ACC112 (cell line): ENCODE measurements around the gene RAB3GAP1.

ENCODE experiments used
- H2AFZ ChIP-seq: fragments of 200-600 bp; sonication (generic); one replicate; pipeline ENCODE4 v1.6.0; 2017; ENCODE audit warnings: antibody characterized with exemption, low read length; ENCODE audit not compliant: unreplicated experiment
- H3K27ac ChIP-seq: fragments of 200-600 bp; sonication (generic); 2 replicates; pipeline ENCODE4 v1.5.1; 2014; ENCODE audit warnings: low read depth, mild to moderate bottlenecking, antibody characterized with exemption, low read length, moderate library complexity
- H3K27me3 ChIP-seq: fragments of 200-600 bp; sonication (generic); 2 replicates; pipeline ENCODE4 v1.6.1; 2014; ENCODE audit warnings: mild to moderate bottlenecking, antibody characterized with exemption, low read length, moderate library complexity, mixed read lengths; ENCODE audit not compliant: insufficient read depth
- H3K36me3 ChIP-seq: fragments of 200-600 bp; sonication (generic); 2 replicates; pipeline ENCODE4 v1.6.1; 2016; ENCODE audit warnings: mild to moderate bottlenecking, antibody characterized with exemption, low read length, moderate library complexity, mixed read lengths; ENCODE audit not compliant: insufficient read depth
- H3K4me1 ChIP-seq: fragments of 200-600 bp; sonication (generic); one replicate; pipeline ENCODE4 v1.6.1; 2016; ENCODE audit warnings: low read length, mixed read lengths; ENCODE audit not compliant: insufficient read depth, unreplicated experiment, control insufficient read depth
- H3K4me3 ChIP-seq: fragments of 200-600 bp; sonication (generic); 2 replicates; pipeline ENCODE4 v1.5.1; 2014; ENCODE audit warnings: mild to moderate bottlenecking, low read depth, low read length
- H3K79me2 ChIP-seq: fragments of 200-600 bp; sonication (generic); one replicate; pipeline ENCODE4 v1.6.0; 2016; ENCODE audit warnings: low read length; ENCODE audit not compliant: control insufficient read depth, unreplicated experiment, insufficient read depth

Gene RAB3GAP1

GRCh38 chr2:135055182-135055786 lies 3.2 kb downstream of the RAB3GAP1 start:
- Histone ChIP-seq H3K27ac (peak overlapping the region; percentile 46), H3K4me3 (peak overlapping the region; percentile 95)

DNA sequence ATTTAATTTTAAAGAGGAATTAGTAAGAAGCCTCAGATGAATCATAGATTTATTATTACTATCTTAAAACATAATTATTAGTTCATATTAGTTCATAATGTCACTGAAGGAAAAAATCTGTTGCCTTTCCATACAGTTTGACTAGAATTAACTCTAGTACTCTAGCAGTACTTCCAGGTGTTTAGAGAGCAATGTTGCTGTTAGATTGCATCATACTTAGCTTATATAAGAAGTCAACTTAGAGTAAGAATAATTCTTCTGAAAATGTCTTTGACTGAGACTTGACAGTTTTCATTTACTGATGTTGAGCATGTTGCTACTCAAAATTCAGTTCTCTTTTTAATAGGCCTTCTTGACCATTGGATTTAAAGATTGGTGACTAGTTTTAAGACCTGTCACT lies 4.7 kb downstream of the RAB3GAP1 start:
- H3K36me3 ChIP-seq, result peaks cover 9% of the 10 kb centered on the region
- H2AFZ ChIP-seq, result no peak overlapping the region
- no peak overlapping the region for H3K4me3 ChIP-seq
- peaks cover 77% of the 10 kb centered on the region for H3K79me2 ChIP-seq
- H3K4me1 ChIP-seq, result peaks cover 17% of the 10 kb centered on the region
- H3K27me3 ChIP-seq, result no peaks in the 10 kb centered on the region
- H3K27ac ChIP-seq, result no peak overlapping the region

More at GRCh38 chr2:135055182-135055786, 3.2 kb downstream of the RAB3GAP1 start:
- no peaks in the 10 kb centered on the region for H3K36me3 ChIP-seq
- no peak overlapping the region for H2AFZ ChIP-seq
- peaks cover 63% of the 10 kb centered on the region for H3K79me2 ChIP-seq
- H3K4me1 ChIP-seq, result peaks cover 17% of the 10 kb centered on the region
- no peaks in the 10 kb centered on the region for H3K27me3 ChIP-seq

GRCh38 chr2:135059577-135059976 lies 7.5 kb downstream of the RAB3GAP1 start:
- Histone ChIP-seq H3K4me1 (peaks cover 5% of the 10 kb centered on the region), H3K27me3 (no peaks in the 10 kb centered on the region), H3K27ac (no peak overlapping the region), H3K4me3 (no peak overlapping the region), H3K36me3 (peaks cover 24% of the 10 kb centered on the region), H2AFZ (no peak overlapping the region), H3K79me2 (peaks cover 78% of the 10 kb centered on the region)

DNA sequence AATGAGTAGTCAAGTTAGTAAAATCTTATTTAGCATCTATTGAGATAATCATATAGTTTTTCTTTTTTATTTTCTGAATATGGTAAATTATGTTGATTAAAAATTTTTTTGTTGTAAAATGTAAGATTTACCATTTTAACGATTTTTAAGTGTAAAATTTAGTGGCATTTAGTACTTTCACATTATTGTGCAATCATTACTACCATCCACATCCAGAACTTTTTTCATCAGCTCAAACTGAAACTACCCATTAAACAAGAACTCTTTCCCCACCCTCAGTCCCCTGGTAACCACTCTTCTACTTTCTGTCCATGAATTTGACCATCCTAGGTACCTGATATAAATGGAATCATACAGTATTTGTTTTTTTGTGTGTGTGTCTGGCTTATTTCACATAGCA lies 11.1 kb downstream of the RAB3GAP1 start:
- Histone ChIP-seq H3K79me2 (peaks cover 76% of the 10 kb centered on the region), H3K4me3 (no peak overlapping the region), H3K27me3 (no peaks in the 10 kb centered on the region), H3K36me3 (peaks cover 36% of the 10 kb centered on the region), H3K4me1 (peaks cover 12% of the 10 kb centered on the region), H3K27ac (no peak overlapping the region), H2AFZ (no peak overlapping the region)

DNA sequence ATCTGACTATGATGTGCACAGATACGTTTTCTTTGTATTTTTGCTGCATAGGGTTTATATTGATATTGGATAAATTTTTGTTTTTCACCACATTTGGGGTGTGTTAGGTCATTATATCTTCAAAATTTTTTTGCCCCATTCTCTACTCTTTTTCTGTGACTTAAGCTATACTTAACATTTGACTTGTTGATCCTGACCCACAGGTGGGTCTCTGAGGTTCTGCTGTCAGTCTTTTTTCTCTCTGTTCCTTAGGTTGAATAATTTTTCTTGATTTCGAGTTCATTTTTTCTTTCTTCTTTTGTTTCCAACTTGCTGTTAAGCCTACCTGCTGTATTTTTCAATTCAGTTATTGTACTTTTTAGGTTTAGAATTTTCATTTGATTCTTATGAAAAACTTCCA lies 12.1 kb downstream of the RAB3GAP1 start:
- Histone ChIP-seq H3K4me3 (no peak overlapping the region), H2AFZ (no peak overlapping the region), H3K27me3 (no peaks in the 10 kb centered on the region), H3K36me3 (peaks cover 36% of the 10 kb centered on the region), H3K79me2 (peaks cover 78% of the 10 kb centered on the region), H3K4me1 (peaks cover 12% of the 10 kb centered on the region), H3K27ac (no peak overlapping the region)

DNA sequence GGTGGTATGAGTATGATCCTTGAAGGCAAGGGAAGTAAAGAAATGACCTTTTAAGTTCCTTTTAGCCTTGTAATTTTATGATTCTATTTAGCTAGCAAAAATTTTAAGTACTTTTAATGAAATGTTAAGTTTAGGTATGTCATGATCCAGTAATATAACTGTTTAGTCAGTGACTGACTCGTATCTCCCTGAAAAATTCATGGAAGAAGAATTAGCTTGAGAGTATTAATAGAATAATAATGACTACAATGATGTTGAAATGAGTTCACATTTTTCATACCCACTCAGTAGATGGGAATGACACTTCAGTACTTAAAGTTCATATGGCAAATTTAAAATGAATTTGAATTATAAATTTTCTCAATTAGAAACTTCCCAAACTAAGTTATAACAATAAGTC lies 14.6 kb downstream of the RAB3GAP1 start:
- peaks cover 12% of the 10 kb centered on the region for H3K4me1 ChIP-seq
- H3K27ac ChIP-seq, result peak overlapping the region; percentile 33
- peaks cover 70% of the 10 kb centered on the region for H3K79me2 ChIP-seq
- H2AFZ ChIP-seq, result no peak overlapping the region
- no peaks in the 10 kb centered on the region for H3K27me3 ChIP-seq
- no peak overlapping the region for H3K4me3 ChIP-seq
- peaks cover 45% of the 10 kb centered on the region for H3K36me3 ChIP-seq

GRCh38 chr2:135072125-135072997 lies 20.3 kb downstream of the RAB3GAP1 start:
- peaks cover 40% of the 10 kb centered on the region for H3K36me3 ChIP-seq
- H3K27me3 ChIP-seq, result no peaks in the 10 kb centered on the region
- H3K79me2 ChIP-seq, result peaks cover 50% of the 10 kb centered on the region
- H3K4me3 ChIP-seq, result no peak overlapping the region
- H2AFZ ChIP-seq, result no peak overlapping the region
- H3K4me1 ChIP-seq, result no peaks in the 10 kb centered on the region
- H3K27ac ChIP-seq, result no peak overlapping the region

DNA sequence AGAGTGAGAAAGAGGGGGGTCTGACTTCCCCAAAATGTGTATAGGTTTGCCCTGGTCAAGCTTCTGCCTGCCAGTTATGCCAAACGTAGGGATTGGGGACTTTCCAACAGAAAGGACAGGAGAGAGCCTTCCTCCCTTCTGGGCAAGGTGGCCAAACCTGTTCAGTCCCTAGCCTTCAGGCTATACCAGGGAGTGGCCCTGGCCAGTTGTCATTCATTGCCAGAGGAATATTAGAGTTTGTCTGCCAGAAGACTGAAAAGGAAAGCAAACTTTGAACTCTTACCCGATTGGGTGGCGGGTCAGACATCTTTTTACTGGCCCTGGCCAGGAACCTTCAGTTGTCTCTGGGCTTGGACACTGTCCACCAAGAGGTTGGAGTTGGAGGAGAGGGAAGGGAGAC lies 22.1 kb downstream of the RAB3GAP1 start:
- Histone ChIP-seq H3K36me3 (peaks cover 43% of the 10 kb centered on the region), H3K79me2 (peaks cover 43% of the 10 kb centered on the region), H3K27ac (no peak overlapping the region)

GRCh38 chr2:135076556-135076955 lies 24.5 kb downstream of the RAB3GAP1 start:
- Histone ChIP-seq H2AFZ (no peak overlapping the region), H3K4me1 (no peaks in the 10 kb centered on the region), H3K36me3 (peaks cover 31% of the 10 kb centered on the region), H3K79me2 (peaks cover 47% of the 10 kb centered on the region), H3K27me3 (no peaks in the 10 kb centered on the region), H3K27ac (no peak overlapping the region), H3K4me3 (no peak overlapping the region)

More for the DNA sequence above, 22.1 kb downstream of the RAB3GAP1 start:
- Histone ChIP-seq H2AFZ (no peak overlapping the region), H3K4me1 (no peaks in the 10 kb centered on the region), H3K4me3 (no peak overlapping the region), H3K27me3 (no peaks in the 10 kb centered on the region)

GRCh38 chr2:135078417-135078816 lies 26.3 kb downstream of the RAB3GAP1 start:
- peaks cover 35% of the 10 kb centered on the region for H3K79me2 ChIP-seq
- H3K36me3 ChIP-seq, result peaks cover 25% of the 10 kb centered on the region
- no peak overlapping the region for H2AFZ ChIP-seq
- H3K27ac ChIP-seq, result no peak overlapping the region
- no peaks in the 10 kb centered on the region for H3K4me1 ChIP-seq
- H3K4me3 ChIP-seq, result no peak overlapping the region
- H3K27me3 ChIP-seq, result no peaks in the 10 kb centered on the region

DNA sequence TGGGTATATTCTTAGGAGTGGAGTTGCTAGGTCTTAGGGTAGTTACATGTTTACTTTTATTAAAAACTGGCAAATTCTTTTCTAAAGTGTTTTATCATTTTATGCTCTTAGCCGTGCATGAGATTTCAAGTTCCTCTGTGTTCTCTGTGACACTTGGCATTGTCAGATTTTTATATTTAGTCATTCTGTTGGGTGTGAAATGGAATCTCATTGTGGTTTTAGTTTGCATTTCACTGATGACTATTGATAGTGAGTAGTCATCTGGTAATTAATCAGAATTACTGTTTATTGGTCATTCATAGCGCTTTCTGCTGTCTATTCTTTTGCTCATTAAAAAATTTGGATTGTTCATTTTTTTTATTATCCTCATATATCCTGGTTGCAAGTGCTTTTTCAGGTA lies 34.1 kb downstream of the RAB3GAP1 start:
- H3K79me2 ChIP-seq, result peaks cover 37% of the 10 kb centered on the region
- no peak overlapping the region for H3K4me3 ChIP-seq
- H3K4me1 ChIP-seq, result no peaks in the 10 kb centered on the region
- H3K27me3 ChIP-seq, result no peaks in the 10 kb centered on the region
- no peak overlapping the region for H3K27ac ChIP-seq
- H3K36me3 ChIP-seq, result peaks cover 8% of the 10 kb centered on the region
- H2AFZ ChIP-seq, result no peak overlapping the region
